Hepatocyte (in vitro differentiated cells): ENCODE data around the gene MTNR1A.
"Not testable (repeated sequence)": the region's sequence is repeated elsewhere in the genome, so short reads cannot be mapped to it uniquely, and the experiment has no call there.

Source experiments
- CTCF ChIP-seq: fragments of 200-600 bp; sonication (generic); IDR thresholded peaks from 2 replicates; pipeline ENCODE4 v1.5.1; 2016; ENCODE audit warnings: antibody characterized with exemption, mild to moderate bottlenecking; ENCODE audit not compliant: poor library complexity
- EZH2phosphoT487 ChIP-seq: fragments of 200-600 bp; sonication (generic); IDR thresholded peaks from one replicate; pipeline ENCODE4 v1.6.1; 2018; ENCODE audit warnings: antibody characterized with exemption, mild to moderate bottlenecking, low read depth, moderate library complexity; ENCODE audit not compliant: unreplicated experiment, severe bottlenecking

GRCh38 chr4:186523927-186524326 is 31.4 kb downstream of the MTNR1A start:
- TF ChIP-seq CTCF, EZH2phosphoT487: not testable (repeated sequence)
